GM20000 (cell line): ENCODE results near the gene CEP20.

Source experiments
- DNase-seq: peaks from one replicate; pipeline ENCODE4 v3.0.0; 2012; ENCODE audit warnings: low spot score
- CTCF ChIP-seq: IDR thresholded peaks from 2 replicates; pipeline ENCODE4 v1.5.1; 2012; ENCODE audit warnings: mild to moderate bottlenecking, control low read depth; ENCODE audit errors: extremely low read depth, missing control alignments

The CEP20 gene

GRCh38 chr16:15897121-15897780, 8.8 kb upstream of the CEP20 start:
- TF ChIP-seq CTCF: no peak
- DNase-seq: no peak

GRCh38 chr16:15894571-15895374, 6.4 kb upstream of the CEP20 start:
- no peak for TF ChIP-seq CTCF
- DNase-seq: no peak

GRCh38 chr16:15891508-15891907, 3.1 kb upstream of the CEP20 start:
- TF ChIP-seq CTCF: no peak
- DNase-seq: no peak

GRCh38 chr16:15887283-15887682, 1.1 kb downstream of the CEP20 start:
- TF ChIP-seq CTCF: no peak
- no peak for DNase-seq

GRCh38 chr16:15886078-15886477, 2.3 kb downstream of the CEP20 start:
- TF ChIP-seq CTCF: no peak
- no peak for DNase-seq

- no peak for TF ChIP-seq CTCF
- no peak for DNase-seq
Observed at GRCh38 chr16:15885560-15886001, 2.8 kb downstream of the CEP20 start.

GRCh38 chr16:15882563-15882962, 5.8 kb downstream of the CEP20 start:
- no peak for TF ChIP-seq CTCF
- DNase-seq: no peak
